GM19463 (cell line): Measurements from ENCODE around the gene MXI1.
A peak's percentile ranks its signal among the peaks of the same experiment; 100 is the strongest.

ENCODE experiments used
- ATAC-seq: cut with Tn5 transposase; IDR thresholded peaks from one replicate; pipeline ENCODE4 v1.9.1; 2021; ENCODE audit warnings: mild to moderate bottlenecking, moderate library complexity; ENCODE audit not compliant: unreplicated experiment

The MXI1 gene

DNA sequence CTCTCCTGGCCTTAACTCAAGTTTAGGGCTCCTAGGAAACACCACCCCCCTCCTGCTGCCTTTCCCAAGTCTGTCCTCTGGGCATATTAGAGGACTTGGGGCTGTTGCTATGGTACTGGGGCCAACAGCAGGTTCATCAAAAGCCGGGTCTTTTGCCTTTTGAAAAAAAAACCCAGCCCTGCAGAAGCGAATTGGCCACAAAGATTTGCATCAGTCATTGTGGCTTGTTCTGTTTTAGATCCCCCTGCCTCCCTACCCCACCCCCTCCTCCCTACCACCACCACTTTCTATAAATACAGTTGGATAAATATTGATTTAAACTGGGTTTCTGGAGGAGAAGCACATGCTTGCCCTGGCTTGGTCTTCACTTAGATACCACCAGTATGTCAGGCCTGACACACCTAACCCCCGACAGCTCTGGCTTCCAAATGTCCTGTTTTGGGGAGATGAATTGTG is 7.0 kb downstream of the MXI1 start:
- ATAC-seq, result peak; percentile 16

DNA sequence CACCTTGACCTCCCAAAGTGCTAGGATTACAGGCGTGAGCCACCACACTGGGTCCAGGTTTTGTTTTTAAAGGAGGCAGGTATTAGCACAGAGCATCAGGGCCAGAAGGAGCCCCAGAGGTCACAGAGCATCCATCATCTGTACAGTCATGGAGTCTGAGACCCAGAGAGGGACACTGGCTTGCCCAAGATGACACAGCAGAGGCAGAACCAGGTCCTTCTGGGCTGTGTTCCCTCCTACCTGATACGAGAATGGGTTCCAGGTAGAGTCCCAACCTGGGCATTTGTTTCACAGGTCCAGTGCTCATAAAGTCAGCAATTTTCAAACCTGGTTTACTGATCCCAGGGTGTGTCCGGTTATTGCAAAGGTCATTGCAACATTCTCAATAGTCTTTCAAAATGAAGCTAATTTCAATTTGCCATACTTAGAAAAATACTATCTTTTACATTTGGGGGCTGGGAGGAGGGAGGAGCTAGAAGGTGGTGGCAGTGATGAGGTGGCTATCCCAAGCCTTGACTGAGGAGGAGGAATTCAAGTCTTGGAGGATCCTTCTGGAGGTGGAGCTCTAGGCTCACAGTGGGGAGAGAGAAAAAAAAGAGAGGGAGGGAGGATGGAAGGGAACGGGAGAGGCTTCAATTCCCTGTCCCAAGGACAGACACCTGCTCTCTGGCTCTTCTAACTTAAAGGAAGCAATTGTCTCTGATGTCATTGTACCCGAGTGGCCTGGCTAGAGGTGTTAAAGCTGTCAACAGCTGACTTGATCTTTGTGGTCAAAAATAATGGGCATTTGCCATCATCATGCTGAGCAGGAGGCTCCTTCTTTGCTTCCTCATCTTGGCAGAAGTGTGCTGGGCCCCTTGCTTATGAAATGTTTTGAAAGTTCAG is 8.1 kb downstream of the MXI1 start:
- ATAC-seq, result no peak

DNA sequence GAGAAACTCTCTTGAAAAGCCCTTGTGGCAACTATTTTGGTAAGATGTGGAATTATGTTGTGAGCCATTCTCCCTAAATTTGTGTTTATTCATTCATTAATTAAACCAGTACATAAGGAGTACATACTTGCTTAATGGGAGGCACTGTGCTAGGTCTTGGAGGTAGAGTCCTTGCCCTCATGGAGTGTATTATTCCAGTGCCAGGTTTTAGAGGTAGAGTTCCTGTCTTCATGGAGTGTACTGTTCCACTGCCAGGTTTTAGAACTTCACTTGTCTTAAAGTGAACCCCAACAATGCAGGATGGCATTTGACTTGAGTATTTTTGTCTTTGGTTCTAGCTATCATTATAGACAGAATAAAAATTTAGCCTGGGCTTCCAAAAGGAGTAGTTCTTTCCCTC is 8.8 kb downstream of the MXI1 start:
- no peak for ATAC-seq

DNA sequence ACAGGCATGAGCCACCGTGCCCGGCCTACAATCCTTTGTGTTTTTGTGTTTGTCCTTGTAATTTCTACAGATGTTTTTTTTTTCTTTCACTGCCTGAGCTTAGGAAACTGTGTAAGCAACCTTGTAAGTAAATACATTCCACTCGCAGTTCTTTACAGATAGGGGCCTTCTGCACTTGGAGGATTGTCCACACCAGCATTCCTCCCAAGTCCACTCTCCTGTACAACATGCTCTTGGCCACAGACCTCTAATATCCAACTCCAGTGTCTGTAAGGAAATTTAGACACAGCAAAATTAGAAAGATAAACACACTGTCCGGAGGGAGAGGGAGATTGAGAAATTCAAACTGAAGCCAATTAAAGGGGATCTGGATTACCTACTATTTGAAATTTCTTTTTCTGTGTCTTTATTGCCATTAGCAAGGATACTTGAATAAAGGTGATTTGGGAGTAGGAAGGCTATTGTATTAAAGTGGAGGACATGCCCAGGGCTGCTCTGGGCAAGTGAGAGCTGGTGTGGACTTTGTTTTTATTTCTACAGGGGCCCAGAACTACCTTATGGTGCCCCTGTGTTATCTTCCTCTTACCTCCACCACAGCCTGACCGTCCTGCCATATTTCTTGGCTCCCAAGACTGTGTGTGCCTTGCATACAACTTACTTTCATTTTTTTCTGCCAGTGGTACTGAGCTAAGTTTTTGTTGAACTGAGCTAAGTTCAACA is 9.7 kb downstream of the MXI1 start:
- no peak for ATAC-seq

DNA sequence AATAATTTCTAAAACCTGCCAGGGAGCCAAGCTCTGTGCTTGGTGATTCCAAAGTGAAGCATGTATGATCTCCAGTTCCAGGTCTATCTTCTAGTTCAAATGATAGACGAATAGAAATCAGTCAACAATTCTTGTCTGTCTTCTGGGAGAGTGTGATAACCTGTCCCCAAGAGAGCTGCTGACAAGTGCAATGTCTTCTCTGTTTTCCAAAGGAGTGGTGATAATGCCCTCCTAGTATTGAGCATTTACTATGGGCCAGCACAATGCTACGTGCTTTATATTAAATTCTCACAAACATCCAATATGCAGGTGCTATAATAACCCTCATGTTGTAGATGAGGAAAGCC is 10.2 kb downstream of the MXI1 start:
- ATAC-seq, result no peak

DNA sequence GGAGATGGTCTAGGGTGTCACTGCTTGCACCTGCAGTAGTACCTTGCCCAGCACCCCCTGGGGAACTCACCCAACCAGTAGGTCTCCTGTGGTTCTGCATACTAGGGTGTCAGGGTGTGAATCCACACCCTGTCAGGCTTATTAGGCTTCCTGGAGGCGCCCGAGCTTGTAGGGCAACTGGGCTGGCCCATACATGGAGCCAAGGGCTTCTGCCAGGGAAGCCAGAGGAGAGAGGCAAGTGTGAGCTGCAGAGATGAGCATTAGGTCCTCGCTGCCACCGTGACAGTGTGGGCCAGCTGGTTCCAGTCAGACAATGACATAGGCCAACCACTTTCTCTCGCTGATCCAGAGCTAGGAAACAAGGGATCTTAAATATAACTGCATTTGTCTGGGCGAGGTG is 11.2 kb downstream of the MXI1 start:
- ATAC-seq, result no peak

DNA sequence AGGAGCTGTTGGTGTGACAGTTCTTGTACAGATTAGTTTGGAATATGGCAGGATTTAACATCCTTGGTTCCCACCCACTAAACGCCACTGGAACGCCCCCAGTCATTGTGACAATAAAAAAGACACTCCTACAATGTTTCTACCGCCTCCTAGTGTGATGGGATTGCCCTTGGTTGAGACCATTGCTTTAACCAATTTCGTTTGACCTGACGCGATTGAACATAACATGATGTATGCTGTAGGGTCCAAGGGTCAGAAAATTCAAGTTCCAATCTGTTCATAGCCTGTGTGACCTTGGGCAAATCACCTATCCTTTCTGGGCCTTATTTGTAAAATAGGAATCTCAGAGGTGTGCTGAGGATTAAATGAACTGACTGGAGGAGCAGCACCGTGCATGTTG is 12.5 kb downstream of the MXI1 start:
- ATAC-seq, result no peak

DNA sequence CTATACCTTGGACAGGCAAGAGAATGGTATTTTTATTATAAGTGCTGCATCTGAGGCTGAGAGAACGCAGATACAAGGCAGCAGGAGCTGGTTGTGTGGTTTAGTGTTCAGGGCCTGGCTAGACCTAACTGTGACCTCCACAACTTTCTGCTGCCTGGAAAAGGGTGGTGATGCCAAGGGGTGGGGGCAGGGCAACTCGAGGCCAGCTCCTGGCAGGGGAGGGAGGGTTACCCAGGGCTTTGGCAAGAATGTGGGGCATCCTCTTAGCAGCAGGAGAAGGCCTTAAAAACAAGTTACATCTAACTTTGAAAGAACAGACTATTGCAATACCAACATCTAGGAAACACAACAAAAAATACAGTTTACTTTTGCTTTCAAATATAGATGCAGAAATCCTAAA is 13.0 kb downstream of the MXI1 start:
- ATAC-seq, result no peak

DNA sequence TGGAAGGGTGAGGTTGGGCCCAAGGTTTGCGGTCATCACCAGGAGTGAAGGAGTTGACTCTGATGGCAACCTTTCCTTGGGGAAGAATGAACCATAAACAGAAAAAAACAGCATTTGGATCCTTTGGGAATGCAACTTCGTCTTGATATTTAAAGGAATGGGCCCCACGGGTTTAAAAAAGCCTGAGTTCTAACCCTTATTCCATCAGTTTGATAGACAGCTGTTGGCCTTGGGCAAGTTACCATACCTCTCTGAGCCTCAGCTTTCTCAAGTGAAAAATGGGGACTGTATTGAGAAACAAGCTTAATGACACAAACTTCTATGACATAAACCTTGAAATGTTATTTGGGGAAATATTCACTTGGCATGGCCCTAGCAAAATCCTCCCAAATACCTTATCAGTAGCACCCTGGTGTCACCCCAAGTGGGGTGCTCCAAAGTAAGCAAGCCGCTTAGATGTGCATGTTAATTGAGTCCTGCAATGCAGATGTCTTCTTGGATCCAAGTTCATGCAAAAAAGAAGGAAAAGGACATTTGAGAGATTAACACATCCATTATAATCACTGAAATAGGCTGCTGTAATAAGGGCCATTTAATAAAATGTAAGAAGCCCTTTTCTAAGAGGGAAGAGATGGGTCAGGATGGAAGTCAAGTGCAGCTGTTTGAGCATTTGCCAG is 13.8 kb downstream of the MXI1 start:
- no peak for ATAC-seq

DNA sequence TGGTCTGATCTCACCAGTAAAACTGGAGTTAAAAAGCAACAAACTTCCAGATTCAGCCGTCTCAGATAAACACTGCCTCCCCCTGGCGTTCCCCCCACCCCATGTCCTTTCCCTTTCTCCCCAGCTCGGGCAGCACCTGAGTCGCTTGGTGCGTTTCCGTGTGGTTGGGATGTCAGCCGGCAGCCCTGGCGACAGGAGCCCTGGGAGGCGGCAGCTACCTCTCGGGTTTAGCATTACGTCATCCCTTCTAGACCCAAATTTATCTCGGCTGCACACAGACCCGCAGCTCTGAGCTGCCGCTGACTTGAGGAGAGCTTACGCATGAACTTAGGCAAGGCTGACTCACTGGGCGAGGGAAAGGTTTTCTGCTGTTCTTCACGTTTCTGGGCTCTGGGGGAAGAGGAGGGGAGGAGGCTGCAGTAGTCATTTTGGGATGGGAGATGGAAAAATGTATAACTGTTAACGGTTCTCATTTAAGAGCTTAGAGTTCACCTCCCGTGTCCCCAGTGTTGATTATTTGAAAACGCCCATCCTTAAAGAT is 14.4 kb downstream of the MXI1 start:
- peak; percentile 46 for ATAC-seq

DNA sequence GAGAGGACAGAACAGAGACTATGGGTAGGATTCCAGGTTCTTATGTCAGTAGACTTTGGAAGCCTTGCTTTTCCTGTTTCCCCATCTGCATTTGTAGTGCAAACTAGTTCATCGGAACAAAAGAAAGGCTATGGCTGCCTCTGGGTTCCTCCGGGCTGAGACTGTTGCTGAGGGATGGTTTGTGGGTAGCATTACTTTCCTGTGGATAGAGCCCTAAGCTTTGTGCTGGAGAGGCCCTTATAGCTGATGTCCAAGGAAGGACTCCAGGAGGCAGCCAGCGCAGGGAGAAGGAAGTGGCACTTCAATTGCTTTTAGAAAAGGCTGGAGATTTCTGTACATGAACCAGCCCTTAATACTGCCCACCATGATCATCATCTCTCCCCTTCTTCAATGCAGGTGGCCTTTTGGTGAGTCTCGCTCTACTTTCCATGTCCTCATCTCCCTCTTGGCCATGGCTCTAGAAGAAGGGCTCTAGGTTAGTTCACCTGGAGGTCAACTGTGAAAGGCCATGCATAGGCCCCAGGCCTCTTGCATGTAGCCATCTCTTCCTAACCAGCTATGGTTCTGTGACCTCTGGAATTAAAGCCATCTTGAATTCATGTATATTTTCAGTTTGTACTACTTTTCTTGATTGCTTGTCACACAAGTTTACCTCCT is 15.4 kb downstream of the MXI1 start:
- no peak for ATAC-seq

DNA sequence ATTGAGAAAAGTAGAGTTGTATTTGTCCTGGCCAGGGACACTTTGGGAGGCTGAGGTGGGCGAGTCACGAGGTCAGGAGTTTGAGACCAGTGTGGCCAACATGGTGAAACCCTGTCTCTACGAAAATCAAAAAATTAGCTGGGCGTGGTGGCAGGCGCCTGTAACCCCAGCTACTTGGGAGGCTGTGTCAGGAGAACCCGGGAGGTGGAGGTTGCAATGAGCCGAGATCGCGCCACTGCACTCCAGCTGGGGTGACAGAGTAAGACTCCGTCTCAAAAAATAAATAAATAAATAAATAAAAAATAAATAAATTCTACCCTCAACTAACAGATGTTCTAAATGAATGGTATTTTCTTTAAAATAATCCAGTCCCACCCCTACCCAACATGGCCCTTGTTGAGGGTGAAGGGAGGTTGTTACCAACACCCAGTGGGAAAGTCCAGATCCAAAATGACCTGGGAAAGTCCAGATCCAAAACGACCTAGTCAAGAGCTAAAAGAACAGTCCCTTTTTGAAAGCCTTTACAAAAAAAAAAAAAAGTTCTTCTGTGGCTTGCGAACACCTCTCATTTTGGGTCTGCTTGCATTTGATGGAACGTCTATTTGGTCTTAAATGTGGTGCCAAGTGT is 16.0 kb downstream of the MXI1 start:
- ATAC-seq, result no peak

DNA sequence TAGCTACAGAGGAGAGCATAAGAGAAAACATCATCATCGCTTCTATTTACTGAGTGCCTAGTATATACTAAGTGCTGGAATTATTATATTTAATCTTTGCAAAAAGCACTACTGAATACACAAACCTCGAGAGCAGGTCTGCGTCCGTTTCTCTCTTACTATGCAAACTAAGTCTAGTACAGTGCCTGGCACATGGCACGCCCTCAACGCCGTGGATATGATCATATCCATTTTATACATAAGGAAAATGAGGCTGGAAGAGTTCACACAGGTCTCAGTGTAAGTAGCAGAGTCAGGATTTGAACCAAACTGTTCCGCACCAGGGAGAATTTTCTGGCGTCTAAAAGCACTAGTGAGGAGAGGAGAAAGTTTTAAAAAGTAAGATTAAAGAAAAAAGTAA is 17.6 kb downstream of the MXI1 start:
- no peak for ATAC-seq

DNA sequence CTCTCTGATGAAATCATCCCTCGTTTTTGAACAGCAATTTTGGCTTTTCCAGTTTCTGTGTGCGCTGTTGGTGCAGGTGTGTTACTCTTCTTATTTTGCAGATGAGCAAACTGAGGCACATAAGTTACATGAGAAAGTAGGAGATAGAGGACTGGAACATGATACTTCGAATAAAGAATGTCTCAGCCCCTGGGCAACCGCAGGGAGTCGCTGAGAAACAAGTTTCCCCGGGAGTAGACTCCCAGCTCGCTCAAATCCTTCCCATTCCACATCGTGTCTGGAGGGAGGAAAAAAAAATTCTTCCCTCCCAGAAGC is 18.0 kb downstream of the MXI1 start:
- no peak for ATAC-seq

DNA sequence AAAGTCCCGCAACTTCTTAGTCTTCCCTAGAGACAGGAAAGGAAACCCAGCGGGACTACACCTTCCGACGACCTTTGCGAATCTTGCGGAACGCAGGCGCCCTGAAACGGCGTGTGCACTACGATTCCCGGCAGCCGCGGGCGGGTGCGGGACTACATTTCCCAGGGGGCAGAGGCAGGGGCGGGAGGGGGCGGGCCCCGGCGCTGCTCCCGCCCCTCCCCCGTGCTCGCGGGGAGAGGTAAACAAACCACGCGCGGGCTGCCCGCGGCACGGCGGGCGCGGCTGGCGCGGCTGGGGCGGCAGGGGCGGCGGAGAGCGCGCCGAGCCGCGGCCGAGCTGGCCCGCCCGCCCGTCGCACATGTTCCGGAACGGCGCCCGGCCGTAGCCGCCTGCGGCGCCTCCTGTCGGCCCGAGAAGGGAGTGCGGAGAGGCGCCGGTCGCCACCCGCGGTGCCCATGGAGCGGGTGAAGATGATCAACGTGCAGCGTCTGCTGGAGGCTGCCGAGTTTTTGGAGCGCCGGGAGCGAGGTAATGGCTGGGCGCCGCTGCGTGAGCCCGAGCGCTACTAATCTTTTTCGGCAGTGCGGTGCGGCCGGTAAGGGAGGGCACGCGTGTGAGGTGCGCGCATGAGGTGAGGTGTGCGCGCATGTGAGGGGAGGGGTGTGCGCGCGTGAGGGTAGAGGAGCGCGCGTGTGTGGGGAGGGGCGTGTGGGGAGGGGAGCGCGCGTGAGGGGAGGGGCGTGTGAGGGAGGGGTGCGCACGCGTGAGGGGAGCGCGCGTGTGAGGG is 18.5 kb downstream of the MXI1 start:
- peak; percentile 77 for ATAC-seq

DNA sequence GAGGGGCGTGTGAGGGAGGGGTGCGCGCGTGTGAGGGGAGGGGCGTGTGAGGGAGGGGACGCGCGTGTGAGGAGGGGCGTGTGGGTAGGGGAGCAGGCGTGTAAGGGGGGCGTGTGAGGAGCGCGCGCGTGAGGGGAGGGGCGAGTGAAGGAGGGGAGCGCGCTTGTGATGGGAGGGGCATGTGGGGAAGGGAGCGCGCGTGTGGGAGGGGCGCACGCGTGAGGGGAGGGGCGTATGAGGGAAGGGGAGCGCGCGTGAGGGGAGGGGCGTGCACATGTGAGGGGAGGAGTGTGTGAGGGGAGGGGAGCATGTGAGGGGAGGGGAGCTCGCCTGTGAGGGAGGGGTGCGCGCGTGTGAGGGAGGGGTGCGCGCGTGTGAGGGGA is 19.1 kb downstream of the MXI1 start:
- ATAC-seq, result no peak

DNA sequence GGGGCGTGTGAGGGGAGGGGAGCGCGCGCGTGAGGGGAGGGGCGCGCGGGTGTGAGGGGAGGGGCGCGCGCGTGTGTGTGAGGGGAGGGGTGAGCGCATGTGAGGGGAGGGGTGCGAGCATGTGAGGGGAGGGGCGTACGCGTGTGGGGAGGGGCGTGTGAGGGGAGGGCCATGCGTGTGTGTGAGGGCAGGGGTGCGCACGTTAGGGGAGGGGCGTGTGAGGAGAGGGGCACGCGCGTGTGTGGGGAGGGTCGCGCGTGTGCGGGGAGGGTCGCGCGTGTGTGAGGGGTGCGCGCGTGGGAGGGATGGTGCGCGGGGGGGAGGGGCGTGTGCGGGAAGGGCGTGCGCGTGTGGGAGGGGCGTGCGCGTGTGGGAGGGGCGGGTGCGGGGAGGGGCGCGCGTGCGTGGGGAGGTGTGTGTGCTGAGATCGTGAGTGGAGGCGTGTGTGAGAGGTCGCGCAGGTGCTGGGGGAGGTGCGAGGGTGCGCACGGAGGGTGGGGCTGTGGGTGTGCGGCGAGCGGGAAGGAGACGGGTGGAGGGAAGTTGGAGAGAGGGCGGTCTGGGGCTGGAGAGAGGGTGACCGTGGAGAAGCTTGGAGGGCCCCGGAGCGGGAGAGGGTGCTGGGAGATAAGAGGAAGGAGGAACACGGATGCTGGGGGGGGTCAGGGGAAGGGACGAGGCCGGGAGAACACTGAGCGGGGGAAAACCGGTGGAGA is 19.7 kb downstream of the MXI1 start:
- ATAC-seq, result no peak

DNA sequence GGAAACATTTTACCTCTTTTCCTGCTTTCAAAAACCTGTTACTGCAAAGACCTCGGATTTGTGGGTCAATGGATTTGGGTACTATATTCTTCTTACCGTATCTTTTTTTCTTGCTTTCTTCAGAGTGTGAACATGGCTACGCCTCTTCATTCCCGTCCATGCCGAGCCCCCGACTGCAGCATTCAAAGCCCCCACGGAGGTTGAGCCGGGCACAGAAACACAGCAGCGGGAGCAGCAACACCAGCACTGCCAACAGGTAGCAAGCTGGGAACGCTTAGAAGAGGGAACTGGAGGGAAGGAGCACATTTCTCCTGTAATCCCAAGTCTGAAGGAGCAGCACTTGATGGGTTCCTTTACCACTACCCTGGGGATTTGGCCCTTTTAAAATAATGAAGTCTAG is 20.7 kb downstream of the MXI1 start:
- ATAC-seq, result no peak

DNA sequence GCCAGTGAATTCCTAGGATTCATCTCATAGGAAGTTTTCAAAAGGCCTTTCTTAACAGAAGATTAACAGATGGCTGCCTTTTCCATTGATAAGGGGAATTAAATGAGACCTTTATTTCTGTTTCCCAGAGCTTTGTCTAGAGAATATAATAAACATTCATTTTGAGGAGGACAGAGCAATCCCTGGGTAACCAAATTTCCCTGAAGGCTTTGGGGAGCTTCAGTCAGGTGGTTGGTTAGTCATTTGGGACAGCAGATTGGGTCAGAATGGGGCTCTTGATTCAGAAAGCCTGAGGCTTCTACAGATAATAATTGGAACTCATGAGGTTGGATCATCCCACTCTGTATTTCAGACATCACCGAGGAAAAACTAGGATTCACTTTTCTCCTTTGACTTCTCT is 21.8 kb downstream of the MXI1 start:
- no peak for ATAC-seq
